ENCODE results near the gene NCAPG.

NCAPG gene

GRCh38 chr4:17810260-17811077, at the start of gene NCAPG, which contains the start of gene DCAF16:
Gene NCAPG (plus strand): TSS chr4:17810979. CDS start chr4:17811078, 99 bp downstream.
Gene DCAF16 (minus strand): TSS chr4:17810757. CDS start chr4:17804141, 6,616 bp downstream.
- DNase-seq: peak; percentile 90

GRCh38 chr4:17761062-17761461, 49.7 kb upstream of the NCAPG start:
- DNase-seq: no peak

- no peak for DNase-seq
These were observed 48.1 kb upstream of the NCAPG start for GRCh38 chr4:17762726-17763125.

GRCh38 chr4:17763416-17763815, 47.4 kb upstream of the NCAPG start:
- DNase-seq: no peak

GRCh38 chr4:17763931-17764330, 46.8 kb upstream of the NCAPG start:
- DNase-seq: peak; percentile 75

GRCh38 chr4:17765514-17766286, 45.1 kb upstream of the NCAPG start:
- no peak for DNase-seq

- DNase-seq: no peak
These were observed 43.8 kb upstream of the NCAPG start for GRCh38 chr4:17766826-17767458.

- DNase-seq: no peak
These were observed 41.2 kb upstream of the NCAPG start for GRCh38 chr4:17769406-17770174.

- DNase-seq: no peak
These were observed 39.9 kb upstream of the NCAPG start for GRCh38 chr4:17770845-17771244.

- DNase-seq: peak; percentile 10
These were observed 39.4 kb upstream of the NCAPG start for GRCh38 chr4:17771284-17771908.

GRCh38 chr4:17773135-17773698, 37.6 kb upstream of the NCAPG start:
- peak; percentile 49 for DNase-seq

GRCh38 chr4:17778431-17778830, 32.3 kb upstream of the NCAPG start:
- DNase-seq: no peak

- DNase-seq: no peak
These were observed 30.1 kb upstream of the NCAPG start for GRCh38 chr4:17780501-17781299.

- DNase-seq: peak; percentile 13
These were observed 29.2 kb upstream of the NCAPG start, which contains the start of gene FAM184B for GRCh38 chr4:17781300-17782287. Gene FAM184B (minus strand): TSS chr4:17781621. CDS start chr4:17781299, 322 bp downstream.

GRCh38 chr4:17785858-17786257, 24.9 kb upstream of the NCAPG start:
- DNase-seq: no peak

GRCh38 chr4:17786567-17786966, 24.2 kb upstream of the NCAPG start:
- DNase-seq: no peak

GRCh38 chr4:17787315-17787714, 23.5 kb upstream of the NCAPG start:
- DNase-seq: no peak

GRCh38 chr4:17788956-17789355, 21.8 kb upstream of the NCAPG start:
- no peak for DNase-seq

GRCh38 chr4:17794730-17795129, 16.0 kb upstream of the NCAPG start:
- no peak for DNase-seq

- no peak for DNase-seq
These were observed 13.0 kb upstream of the NCAPG start for GRCh38 chr4:17797808-17798207.
